SH-SY5Y (cell line): ENCODE results near the gene UTP14C.

Experiments
- GATA2 ChIP-seq: IDR thresholded peaks from 2 replicates; pipeline ENCODE4 v1.6.1; 2011; ENCODE audit warnings: mild to moderate bottlenecking, low read depth, low read length
- GATA3 ChIP-seq: IDR thresholded peaks from 2 replicates; pipeline ENCODE4 v1.6.1; 2011; ENCODE audit warnings: low read depth, mild to moderate bottlenecking, low read length, moderate library complexity

- TF ChIP-seq GATA3 (no peak), GATA2 (no peak)
Measured at GRCh38 chr13:51997641-51998330, 26.7 kb upstream of the UTP14C start.
